ENCODE results near the gene URM1.

Gene URM1

GRCh38 chr9:128419061-128419925, 48.1 kb downstream of the URM1 start:
- TF ChIP-seq POLR2AphosphoS5 (IDR thresholded peaks at IDR 0.05; ENCODE audit: low read depth) (no peak), GABPA (IDR thresholded peaks at IDR 0.05; ENCODE audit: low read depth) (no peak)
- TF ChIP-seq, protein P1, sequence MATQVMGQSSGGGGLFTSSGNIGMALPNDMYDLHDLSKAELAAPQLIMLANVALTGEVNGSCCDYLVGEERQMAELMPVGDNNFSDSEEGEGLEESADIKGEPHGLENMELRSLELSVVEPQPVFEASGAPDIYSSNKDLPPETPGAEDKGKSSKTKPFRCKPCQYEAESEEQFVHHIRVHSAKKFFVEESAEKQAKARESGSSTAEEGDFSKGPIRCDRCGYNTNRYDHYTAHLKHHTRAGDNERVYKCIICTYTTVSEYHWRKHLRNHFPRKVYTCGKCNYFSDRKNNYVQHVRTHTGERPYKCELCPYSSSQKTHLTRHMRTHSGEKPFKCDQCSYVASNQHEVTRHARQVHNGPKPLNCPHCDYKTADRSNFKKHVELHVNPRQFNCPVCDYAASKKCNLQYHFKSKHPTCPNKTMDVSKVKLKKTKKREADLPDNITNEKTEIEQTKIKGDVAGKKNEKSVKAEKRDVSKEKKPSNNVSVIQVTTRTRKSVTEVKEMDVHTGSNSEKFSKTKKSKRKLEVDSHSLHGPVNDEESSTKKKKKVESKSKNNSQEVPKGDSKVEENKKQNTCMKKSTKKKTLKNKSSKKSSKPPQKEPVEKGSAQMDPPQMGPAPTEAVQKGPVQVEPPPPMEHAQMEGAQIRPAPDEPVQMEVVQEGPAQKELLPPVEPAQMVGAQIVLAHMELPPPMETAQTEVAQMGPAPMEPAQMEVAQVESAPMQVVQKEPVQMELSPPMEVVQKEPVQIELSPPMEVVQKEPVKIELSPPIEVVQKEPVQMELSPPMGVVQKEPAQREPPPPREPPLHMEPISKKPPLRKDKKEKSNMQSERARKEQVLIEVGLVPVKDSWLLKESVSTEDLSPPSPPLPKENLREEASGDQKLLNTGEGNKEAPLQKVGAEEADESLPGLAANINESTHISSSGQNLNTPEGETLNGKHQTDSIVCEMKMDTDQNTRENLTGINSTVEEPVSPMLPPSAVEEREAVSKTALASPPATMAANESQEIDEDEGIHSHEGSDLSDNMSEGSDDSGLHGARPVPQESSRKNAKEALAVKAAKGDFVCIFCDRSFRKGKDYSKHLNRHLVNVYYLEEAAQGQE (IDR thresholded peaks at IDR 0.05; ENCODE audit: insufficient replicate concordance, low read depth), result no peak
- Histone ChIP-seq H3K27ac (replicated peaks) (no peak overlapping the region), H3K4me3 (replicated peaks; ENCODE audit: insufficient read depth, low read length) (no peak overlapping the region), H3K27me3 (ENCODE audit: insufficient read depth, poor library complexity, severe bottlenecking) (peaks cover 17% of the 10 kb centered on the region)
- DNase-seq (ENCODE audit: low read depth in 1 of 2, low spot score in 1 of 2), result no peak

- H3K4me3 ChIP-seq (replicated peaks; ENCODE audit: insufficient read depth, low read length), result peak overlapping the region; percentile 70
- no peak overlapping the region for H3K27ac ChIP-seq (replicated peaks)
- no peak for TF ChIP-seq GABPA (IDR thresholded peaks at IDR 0.05; ENCODE audit: low read depth)
- TF ChIP-seq CTCF (IDR thresholded peaks at IDR 0.05; ENCODE audit: insufficient read depth, low read length), result peak; percentile 54
- peak in 1 of 2 experiments; percentile 26 for DNase-seq (ENCODE audit: low read depth in 1 of 2, low spot score in 1 of 2)
- peaks cover 17% of the 10 kb centered on the region for H3K27me3 ChIP-seq (ENCODE audit: insufficient read depth, poor library complexity, severe bottlenecking)
These were observed 49.0 kb downstream of the URM1 start for GRCh38 chr9:128420060-128420650.

DNA sequence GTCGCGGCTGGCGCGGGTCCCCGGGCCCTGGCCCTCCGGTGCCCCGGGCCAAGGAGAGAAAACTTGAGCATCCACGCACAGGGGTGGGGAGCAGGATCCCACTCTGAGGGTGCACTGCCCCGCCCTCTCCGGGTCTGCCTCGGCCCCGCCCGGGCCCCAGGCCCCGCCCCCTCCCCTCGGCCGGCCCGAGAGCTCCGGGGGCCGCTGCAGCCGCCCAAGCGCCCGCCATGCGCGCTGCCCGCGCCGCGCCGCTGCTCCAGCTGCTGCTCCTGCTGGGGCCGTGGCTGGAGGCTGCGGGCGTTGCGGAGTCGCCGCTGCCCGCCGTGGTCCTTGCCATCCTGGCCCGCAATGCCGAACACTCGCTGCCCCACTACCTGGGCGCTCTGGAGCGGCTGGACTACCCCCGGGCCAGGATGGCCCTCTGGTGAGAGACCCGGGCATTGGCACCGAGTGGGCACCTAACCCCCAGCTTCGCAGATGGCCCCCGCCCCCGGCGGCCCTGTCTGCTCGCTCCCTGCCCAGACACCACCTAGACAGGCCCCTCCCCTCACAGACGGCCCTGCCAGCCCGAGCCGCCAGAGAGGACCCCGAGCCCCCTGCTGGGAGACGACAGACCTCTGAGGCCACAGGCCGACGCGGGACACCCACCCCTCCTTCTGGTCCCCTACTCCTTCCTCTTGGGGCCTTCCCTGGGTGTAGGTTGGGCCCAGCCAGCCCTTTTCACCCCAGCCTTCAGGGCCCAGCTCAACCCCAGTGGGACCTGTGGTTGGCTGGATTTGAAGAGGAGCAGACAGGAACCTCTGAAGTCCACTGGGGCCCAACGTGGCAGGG, 49.7 kb downstream of the URM1 start, which contains the start of gene CERCAM:
CERCAM (plus strand) TSS at position 207 of the 831 bp plus-strand sequence; CDS start at position 228, 21 bp downstream.
- H3K27me3 ChIP-seq (ENCODE audit: insufficient read depth, poor library complexity, severe bottlenecking), result peaks cover 17% of the 10 kb centered on the region
- TF ChIP-seq SPI1 (IDR thresholded peaks at IDR 0.05; ENCODE audit: borderline replicate concordance, low read depth) (no peak), GABPA (IDR thresholded peaks at IDR 0.05; ENCODE audit: low read depth) (no peak), CTCF (IDR thresholded peaks at IDR 0.05; ENCODE audit: insufficient read depth, low read length) (no peak), POLR2AphosphoS5 (IDR thresholded peaks at IDR 0.05; ENCODE audit: low read depth) (no peak)
- TF ChIP-seq, protein P1 (IDR thresholded peaks at IDR 0.05; ENCODE audit: insufficient replicate concordance, low read depth), result no peak
- no peak within 1 kb of the TSS for H3K27ac ChIP-seq (replicated peaks)
- no peak for DNase-seq (ENCODE audit: low read depth in 1 of 2, low spot score in 1 of 2)
- peak within 1 kb of the TSS; percentile 70 for H3K4me3 ChIP-seq (replicated peaks; ENCODE audit: insufficient read depth, low read length)

Measured in HL-60 (cell line).